CD4-positive, alpha-beta T cell (primary cell): Measurements from ENCODE around the gene TBPL1. TPM values are rescaled to one million over a fixed set of nuclear protein-coding genes. Genes with fewer than 3 reads are reported as not detected.

Experiments used
- ATAC-seq: fragments of 200-7000 bp; cut with Tn5 transposase; one replicate; pipeline ENCODE4 v1.10.0; 2022; ENCODE audit warnings: mild to moderate bottlenecking; ENCODE audit not compliant: poor library complexity
- CTCF ChIA-PET: fragments of 350-600 bp; sonication (Branson Sonifier 250); formaldehyde crosslinking; loops from one replicate; lab custom pipeline; 2021; ENCODE audit warnings: antibody characterized with exemption, inconsistent platforms; lab: Charles Lee
- POLR2A ChIA-PET: fragments of 350-600 bp; sonication (Branson Sonifier 250); formaldehyde crosslinking; loops from one replicate; lab custom pipeline; 2021; ENCODE audit warnings: antibody characterized with exemption, inconsistent platforms; lab: Charles Lee
- DNase-seq, 14 experiments: peaks; one replicate each; pipeline ENCODE4 v3.0.0-alpha.2; 2013 to 2020; ENCODE audit warnings: mixed read lengths in 2 of 14
- H3K27ac ChIP-seq, 2 donors: one replicate each; pipeline versions ENCODE4 v1.5.1 to v1.7.0; 2013; ENCODE audit warnings: low read length in 2 of 2, low read depth in 1 of 2, mild to moderate bottlenecking in 1 of 2
- H3K27me3 ChIP-seq, 2 experiments: 1 replicate in 1 of 2; 2 replicates in 1 of 2; pipeline versions ENCODE4 v1.6.1 to v1.7.0; 2013; ENCODE audit warnings: low read length in 2 of 2, control low read depth in 1 of 2, mild to moderate bottlenecking in 1 of 2, moderate library complexity in 1 of 2; ENCODE audit not compliant: insufficient read depth in 2 of 2, control insufficient read depth in 1 of 2
- H3K36me3 ChIP-seq: one replicate; pipeline ENCODE4 v1.6.1; 2013; ENCODE audit warnings: low read length, control low read depth; ENCODE audit not compliant: insufficient read depth
- H3K4me1 ChIP-seq: one replicate; pipeline ENCODE4 v1.6.1; 2013; ENCODE audit warnings: low read length, control low read depth; ENCODE audit not compliant: insufficient read depth
- H3K4me3 ChIP-seq: one replicate; pipeline ENCODE4 v1.5.1; 2013; ENCODE audit warnings: mild to moderate bottlenecking, low read length, moderate library complexity
- H3K9me3 ChIP-seq, 2 experiments: 1 replicate in 1 of 2; 2 replicates in 1 of 2; pipeline versions ENCODE4 v1.6.1 to v1.7.0; 2013; ENCODE audit warnings: low read length in 2 of 2, mild to moderate bottlenecking in 2 of 2, control low read depth in 1 of 2, moderate library complexity in 1 of 2; ENCODE audit not compliant: control insufficient read depth in 1 of 2, insufficient read depth in 1 of 2
- H3K27ac Mint-ChIP-seq: one replicate; pipeline ENCODE4 v1.8.0; 2020; ENCODE audit warnings: mixed read lengths
- H3K27me3 Mint-ChIP-seq: one replicate; pipeline ENCODE4 v1.8.0; 2021; ENCODE audit warnings: mixed read lengths
- H3K36me3 Mint-ChIP-seq: one replicate; pipeline ENCODE4 v1.8.0; 2021; ENCODE audit warnings: low read depth, mixed read lengths
- H3K4me1 Mint-ChIP-seq: one replicate; pipeline ENCODE4 v1.8.0; 2021; ENCODE audit warnings: low read depth, mixed read lengths
- H3K4me3 Mint-ChIP-seq: one replicate; pipeline ENCODE4 v1.8.0; 2020; ENCODE audit warnings: mild to moderate bottlenecking, mixed read lengths
- H3K9me3 Mint-ChIP-seq: one replicate; pipeline ENCODE4 v1.8.0; 2020; ENCODE audit warnings: mixed read lengths
- intact Hi-C, 2 experiments: fragments of 100-400 bp; cut with DNase I in 1 of 2; cut with micrococcal nuclease in 1 of 2; formaldehyde crosslinking; loops; one replicate each; pipeline versions ENCODE4 v1.15.1 to v1.9.0; 2023 to 2025; cut with DNase I, micrococcal nuclease
- total RNA-seq, 174 experiments: library from RNA in 2 of 174; stranded (reverse) in 2 of 174; gene quantifications; one replicate each; pipeline ENCODE4 v1.2.3 and lab custom pipeline; 2021 to 2026
- TF ChIP-seq, protein P1 (sequence below): fragments of 200-600 bp; IDR thresholded peaks from one replicate; pipeline ENCODE4 v1.8.0; 2022; ENCODE audit warnings: antibody characterized with exemption, mild to moderate bottlenecking

The TBPL1 gene
- total RNA-seq, 2 experiments from 2014 or later = 34.7 to 37.3 TPM

DNA sequence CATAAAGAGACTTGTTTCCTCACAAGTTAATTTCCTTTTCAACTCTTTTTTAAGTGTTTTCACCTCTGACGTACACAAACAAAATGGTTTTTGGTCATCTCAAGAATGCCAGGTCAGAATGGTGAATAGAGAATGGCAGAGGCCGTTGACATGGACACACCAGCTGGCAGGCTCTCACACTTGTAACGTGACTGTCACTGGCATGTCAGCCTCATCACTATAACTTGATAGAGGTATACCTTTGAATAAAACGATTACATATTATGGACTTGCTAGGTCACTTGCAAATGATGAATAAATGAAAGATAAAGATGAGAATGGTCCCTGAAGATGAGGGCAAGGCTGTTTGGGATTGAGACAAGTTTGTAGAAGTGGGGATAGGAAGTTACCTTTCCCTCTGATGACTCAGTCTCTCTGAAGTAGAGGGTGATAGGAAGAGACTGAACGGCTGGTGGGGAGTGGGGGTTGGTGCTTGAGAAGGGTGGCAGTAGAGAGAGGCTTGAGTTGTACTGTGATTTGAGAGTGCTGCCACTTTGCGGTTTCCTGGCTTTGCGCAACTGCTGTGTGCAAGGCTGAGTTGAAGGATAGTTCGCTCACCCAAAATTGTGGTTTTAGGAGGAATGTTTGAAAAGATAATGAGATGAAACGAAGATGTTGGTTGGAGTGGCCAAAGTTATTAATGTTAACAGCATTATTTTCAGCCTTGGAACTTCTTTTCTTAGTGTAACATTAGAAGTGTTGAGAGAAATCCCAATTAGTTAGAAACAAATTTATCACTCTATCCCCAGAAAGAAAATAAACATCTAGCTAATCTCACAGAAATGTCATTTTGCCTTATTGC is 30.3 kb downstream of the TBPL1 start:
- POLR2A ChIA-PET = interaction anchor here (0.7 kb wide), 1 partner anchor 24 kb away, joined by 4 read pairs; no protein-coding TSS in a partner anchor
- DNase-seq (peak; percentile 7 to 75 (median 48)), ATAC-seq (peak; percentile 96)
- intact Hi-C loops = no loop called here
- Histone ChIP-seq H3K4me3 (no peak overlapping the region), H3K27me3 (no peaks in the 10 kb centered on the region), H3K36me3 (peaks cover 40% of the 10 kb centered on the region), H3K27ac (no peak overlapping the region), H3K9me3 (no peaks in the 10 kb centered on the region), H3K4me1 (peaks cover 7% of the 10 kb centered on the region)
- Mint-ChIP-seq H3K36me3 (peaks cover 72% of the 10 kb centered on the region), H3K9me3 (no peaks in the 10 kb centered on the region), H3K4me1 (peaks cover 54% of the 10 kb centered on the region), H3K27ac (no peak overlapping the region), H3K4me3 (no peak overlapping the region), H3K27me3 (no peaks in the 10 kb centered on the region)
- CTCF ChIA-PET = interaction anchor here (0.9 to 1.5 kb wide), 2 partner anchors 10 to 59 kb away, joined by 3 to 4 read pairs; no protein-coding TSS in a partner anchor
- TF ChIP-seq, protein P1, sequence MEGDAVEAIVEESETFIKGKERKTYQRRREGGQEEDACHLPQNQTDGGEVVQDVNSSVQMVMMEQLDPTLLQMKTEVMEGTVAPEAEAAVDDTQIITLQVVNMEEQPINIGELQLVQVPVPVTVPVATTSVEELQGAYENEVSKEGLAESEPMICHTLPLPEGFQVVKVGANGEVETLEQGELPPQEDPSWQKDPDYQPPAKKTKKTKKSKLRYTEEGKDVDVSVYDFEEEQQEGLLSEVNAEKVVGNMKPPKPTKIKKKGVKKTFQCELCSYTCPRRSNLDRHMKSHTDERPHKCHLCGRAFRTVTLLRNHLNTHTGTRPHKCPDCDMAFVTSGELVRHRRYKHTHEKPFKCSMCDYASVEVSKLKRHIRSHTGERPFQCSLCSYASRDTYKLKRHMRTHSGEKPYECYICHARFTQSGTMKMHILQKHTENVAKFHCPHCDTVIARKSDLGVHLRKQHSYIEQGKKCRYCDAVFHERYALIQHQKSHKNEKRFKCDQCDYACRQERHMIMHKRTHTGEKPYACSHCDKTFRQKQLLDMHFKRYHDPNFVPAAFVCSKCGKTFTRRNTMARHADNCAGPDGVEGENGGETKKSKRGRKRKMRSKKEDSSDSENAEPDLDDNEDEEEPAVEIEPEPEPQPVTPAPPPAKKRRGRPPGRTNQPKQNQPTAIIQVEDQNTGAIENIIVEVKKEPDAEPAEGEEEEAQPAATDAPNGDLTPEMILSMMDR = peak; percentile 22

DNA sequence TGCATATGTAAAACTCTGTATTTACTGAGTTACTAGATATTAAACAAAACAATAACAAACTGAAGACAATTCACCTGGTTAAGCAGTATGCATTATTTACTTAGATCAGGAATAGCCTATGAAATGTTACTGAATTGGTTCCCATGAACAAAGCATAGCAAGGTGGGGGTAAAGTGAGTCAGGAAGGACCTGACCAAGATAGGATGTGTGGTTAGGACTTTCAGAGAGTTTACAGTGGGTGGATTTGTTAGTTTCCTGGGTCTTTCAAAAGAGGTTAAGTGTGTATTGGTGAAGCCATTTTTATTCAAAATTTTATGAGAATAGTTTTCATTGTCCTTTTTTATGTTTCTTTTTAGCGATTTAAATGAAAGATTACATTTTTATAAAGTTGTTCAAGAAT is 32.9 kb downstream of the TBPL1 start:
- H3K27ac ChIP-seq = no peak overlapping the region
- Mint-ChIP-seq H3K9me3 (no peaks in the 10 kb centered on the region), H3K27ac (no peak overlapping the region), H3K36me3 (peaks cover 67% of the 10 kb centered on the region), H3K27me3 (no peaks in the 10 kb centered on the region), H3K4me3 (no peak overlapping the region), H3K4me1 (peaks cover 43% of the 10 kb centered on the region)
- ChIA-PET POLR2A (no interaction called here), CTCF (no interaction called here)
- peak in 1 of 14 experiments; percentile 13 for DNase-seq
- peaks cover 37% of the 10 kb centered on the region for H3K36me3 ChIP-seq
- no peak overlapping the region for H3K4me3 ChIP-seq
- H3K9me3 ChIP-seq = no peaks in the 10 kb centered on the region
- TF ChIP-seq, protein P1 = no peak
- no peak for ATAC-seq
- H3K27me3 ChIP-seq = no peaks in the 10 kb centered on the region
- peaks cover 7% of the 10 kb centered on the region for H3K4me1 ChIP-seq
- intact Hi-C loops = no loop called here

DNA sequence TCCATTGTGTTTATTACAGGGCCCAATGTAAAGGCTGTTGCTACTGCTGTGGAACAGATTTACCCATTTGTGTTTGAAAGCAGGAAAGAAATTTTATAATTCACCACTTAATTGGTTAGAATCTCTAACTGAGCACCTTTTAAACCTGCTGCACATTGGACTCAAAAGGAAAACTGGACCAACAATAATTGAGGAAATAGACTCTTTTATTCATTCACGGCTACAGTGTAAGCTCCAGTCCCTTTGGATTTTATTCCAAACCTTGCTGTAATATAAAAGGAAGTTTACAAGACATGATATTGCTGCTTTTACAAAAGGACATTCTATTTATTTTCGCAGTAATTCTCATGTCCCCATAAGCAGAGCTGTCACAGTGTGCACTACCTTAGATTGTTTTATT is 33.9 kb downstream of the TBPL1 start:
- H3K4me3 Mint-ChIP-seq = no peak overlapping the region
- H3K27me3 ChIP-seq = no peaks in the 10 kb centered on the region
- H3K27ac ChIP-seq = no peak overlapping the region
- no peaks in the 10 kb centered on the region for H3K27me3 Mint-ChIP-seq
- intact Hi-C loops = no loop called here
- peaks cover 58% of the 10 kb centered on the region for H3K36me3 Mint-ChIP-seq
- ChIA-PET CTCF (interaction anchor here (2.3 kb wide), 1 partner anchor 63 kb away, joined by 10 read pairs; no protein-coding TSS in a partner anchor), POLR2A (no interaction called here)
- no peak for DNase-seq
- no peak for ATAC-seq
- H3K4me3 ChIP-seq = no peak overlapping the region
- TF ChIP-seq, protein P1 = no peak
- H3K9me3 Mint-ChIP-seq = no peaks in the 10 kb centered on the region
- peaks cover 7% of the 10 kb centered on the region for H3K4me1 ChIP-seq
- no peaks in the 10 kb centered on the region for H3K9me3 ChIP-seq
- H3K4me1 Mint-ChIP-seq = peaks cover 40% of the 10 kb centered on the region
- H3K36me3 ChIP-seq = peaks cover 37% of the 10 kb centered on the region
- H3K27ac Mint-ChIP-seq = no peak overlapping the region
